ENCODE data around the gene C10orf105. TPM values are rescaled to one million over a fixed set of nuclear protein-coding genes. Genes with fewer than 3 reads are reported as not detected.

The C10orf105 gene
- total and polyA plus RNA-seq, 2 of the 8 experiments (the other 6 are each of a cell fraction or from before 2014, with no cell fraction given) = 0.71 to 0.73 TPM

DNA sequence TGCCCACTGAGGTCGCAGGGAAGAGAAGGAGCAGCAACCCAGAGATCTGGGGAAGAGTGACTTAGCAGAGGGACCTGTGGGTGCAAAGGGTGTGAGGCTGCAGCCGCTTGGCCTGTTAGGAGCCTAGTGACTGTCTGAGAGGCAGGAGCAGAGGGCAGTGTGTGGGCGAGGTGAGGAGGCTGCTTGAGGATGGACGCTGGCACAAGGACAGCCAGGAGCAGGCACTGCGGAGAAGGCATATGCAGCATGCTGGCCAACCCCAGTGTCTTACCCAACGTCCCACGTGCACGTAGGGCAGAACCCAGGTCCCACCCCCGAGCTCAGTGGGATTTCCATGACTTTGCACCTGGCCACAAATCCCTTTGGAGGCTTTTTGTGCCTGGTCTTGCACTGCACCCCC, 54.1 kb downstream of the C10orf105 start:
- no peaks in the 10 kb centered on the region; a peak in 2 of 7 replicates for H3K27me3 ChIP-seq (replicated peaks in 1 of 4; ENCODE audit: control insufficient read depth in 3 of 4, extremely low read depth in 1 of 4, insufficient read depth in 3 of 4, low read length in 3 of 4)
- no peak overlapping the region for H4K5ac ChIP-seq (ENCODE audit: insufficient read length, low read depth, low read length)
- peak overlapping the region; percentile 81 for H4K91ac ChIP-seq (replicated peaks; ENCODE audit: insufficient read length, low read length)
- no peaks in the 10 kb centered on the region for H3K36me3 ChIP-seq (ENCODE audit: control insufficient read depth in 2 of 4, insufficient read depth in 4 of 4, low read length in 3 of 4)
- peak overlapping the region; percentile 62; the same call in 1 of the 2 replicates for H2BK5ac ChIP-seq (ENCODE audit: low read depth, low read length)
- H3K4me1 ChIP-seq (replicated peaks in 1 of 4; ENCODE audit: control insufficient read depth in 3 of 4, insufficient read depth in 4 of 4, low read length in 3 of 4) = peaks cover 9 to 12% (median 9%) of the 10 kb centered on the region in 4 experiments
- TF ChIP-seq SAP30 (IDR thresholded peaks at IDR 0.05; ENCODE audit: insufficient read depth, insufficient replicate concordance, low read length) (no peak), POU5F1 (IDR thresholded peaks at IDR 0.05; ENCODE audit: low read depth, low read length) (no peak), NANOG (IDR thresholded peaks at IDR 0.05; ENCODE audit: insufficient read depth, low read depth, low read length, poor library complexity, severe bottlenecking) (no peak), CBX8 (IDR thresholded peaks at IDR 0.05; ENCODE audit: borderline replicate concordance, low read depth, low read length) (no peak), SP1 (IDR thresholded peaks at IDR 0.05; ENCODE audit: low read depth, low read length) (no peak), PHF8 (conservative IDR thresholded peaks at IDR 0.05; ENCODE audit: low read depth, low read length) (no peak), MAFK (IDR thresholded peaks at IDR 0.05; ENCODE audit: low read depth, low read length) (no peak), ZNF274 (IDR thresholded peaks at IDR 0.05; ENCODE audit: borderline replicate concordance, extremely low read depth, low read length) (no peak), TEAD4 (IDR thresholded peaks at IDR 0.05; ENCODE audit: low read depth, low read length) (no peak), RNF2 (IDR thresholded peaks at IDR 0.05; ENCODE audit: borderline replicate concordance, low read depth, low read length, missing control alignments, poor library complexity, severe bottlenecking) (no peak)
- ChIA-PET CTCF (ENCODE audit: partially characterized antibody) (interaction anchor here (1.1 to 3.7 kb wide), 12 partner anchors 9 to 141 kb away, joined by 3 to 35 read pairs (median 4); no protein-coding TSS in a partner anchor), POLR2A (ENCODE audit: partially characterized antibody) (no interaction called here)
- peak overlapping the region; percentile 76; the same call in 1 of the 2 replicates for H2BK15ac ChIP-seq (ENCODE audit: low read length)
- no peak for DNase-seq (ENCODE audit: low read depth in 1 of 2, low spot score in 2 of 2)
- H3K4ac ChIP-seq (replicated peaks; ENCODE audit: insufficient read length, low read depth, low read length) = no peak overlapping the region
- H3K4me2 ChIP-seq (ENCODE audit: insufficient read depth in 1 of 2, low read depth in 2 of 2, low read length in 2 of 2) = no peak overlapping the region
- H3K14ac ChIP-seq (ENCODE audit: insufficient read length) = no peak overlapping the region
- no peak overlapping the region for H3K56ac ChIP-seq (replicated peaks; ENCODE audit: insufficient read length, low read depth, low read length)
- no peaks in the 10 kb centered on the region for H4K20me1 ChIP-seq (replicated peaks in 1 of 2; ENCODE audit: control insufficient read depth in 1 of 2, insufficient read depth in 2 of 2, low read length in 2 of 2)
- no peaks in the 10 kb centered on the region for H3K23me2 ChIP-seq (ENCODE audit: low read depth, low read length)
- 74% methylated on average over 9 of the region's 9 CpGs; no CpG with 5 or more reads in 1 of the 2 experiments for WGBS, 2 experiments (ENCODE audit: extremely low coverage in 1 of 2, insufficient coverage in 1 of 2, insufficient read length in 1 of 2, insufficient replicate concordance in 2 of 2, low coverage in 1 of 2, low lambda C conversion rate in 2 of 2, missing lambda C conversion rate in 1 of 2)
- no peak for FAIRE-seq
- H2BK20ac ChIP-seq (ENCODE audit: low read length) = peak overlapping the region; percentile 93
- H3K79me2 ChIP-seq (ENCODE audit: control insufficient read depth in 1 of 2, insufficient read depth in 2 of 2, low read length in 2 of 2) = no peaks in the 10 kb centered on the region
- H4K8ac ChIP-seq (ENCODE audit: extremely low read depth, insufficient read depth, low read length) = no peak overlapping the region
- H3K23ac ChIP-seq (ENCODE audit: insufficient read length) = no peak overlapping the region
- no peak overlapping the region for H2BK120ac ChIP-seq (replicated peaks; ENCODE audit: low read depth, low read length)
- H2BK12ac ChIP-seq (ENCODE audit: low read depth, low read length) = peak overlapping the region; percentile 81; the same call in 1 of the 2 replicates
- no peak overlapping the region for H3K9ac ChIP-seq (replicated peaks in 1 of 4; ENCODE audit: extremely low read depth in 1 of 4, low read depth in 3 of 4, low read length in 3 of 4)
- no peaks in the 10 kb centered on the region for H3K9me3 ChIP-seq (ENCODE audit: insufficient read depth in 2 of 2, low read depth in 1 of 2, low read length in 1 of 2)
- H2AK5ac ChIP-seq (ENCODE audit: low read depth, low read length) = no peak overlapping the region; the same call in 1 of the 2 replicates
- H3K79me1 ChIP-seq (ENCODE audit: low read depth, low read length) = no peaks in the 10 kb centered on the region
- H2AFZ ChIP-seq (ENCODE audit: low read length) = no peak overlapping the region
- peak overlapping the region; percentile 91 for H3K18ac ChIP-seq (ENCODE audit: extremely low read depth, low read length)
- no peak overlapping the region for H3K4me3 ChIP-seq (ENCODE audit: extremely low read depth in 1 of 4, insufficient read depth in 2 of 4, low read depth in 3 of 4, low read length in 4 of 4)
- no peak overlapping the region; the same call in 1 of the 2 replicates for H3K27ac ChIP-seq (ENCODE audit: low read depth, low read length)
